GM19324 (cell line): Measurements from ENCODE around the gene UPF3B.
"Not testable (repeated sequence)": the region's sequence is repeated elsewhere in the genome, so short reads cannot be mapped to it uniquely, and the experiment has no call there.

Experiments used
- ATAC-seq: cut with Tn5 transposase; IDR thresholded peaks from one replicate; pipeline ENCODE4 v1.9.1; 2021; ENCODE audit warnings: mild to moderate bottlenecking, moderate library complexity; ENCODE audit not compliant: unreplicated experiment, low FRiP score

Gene UPF3B

DNA sequence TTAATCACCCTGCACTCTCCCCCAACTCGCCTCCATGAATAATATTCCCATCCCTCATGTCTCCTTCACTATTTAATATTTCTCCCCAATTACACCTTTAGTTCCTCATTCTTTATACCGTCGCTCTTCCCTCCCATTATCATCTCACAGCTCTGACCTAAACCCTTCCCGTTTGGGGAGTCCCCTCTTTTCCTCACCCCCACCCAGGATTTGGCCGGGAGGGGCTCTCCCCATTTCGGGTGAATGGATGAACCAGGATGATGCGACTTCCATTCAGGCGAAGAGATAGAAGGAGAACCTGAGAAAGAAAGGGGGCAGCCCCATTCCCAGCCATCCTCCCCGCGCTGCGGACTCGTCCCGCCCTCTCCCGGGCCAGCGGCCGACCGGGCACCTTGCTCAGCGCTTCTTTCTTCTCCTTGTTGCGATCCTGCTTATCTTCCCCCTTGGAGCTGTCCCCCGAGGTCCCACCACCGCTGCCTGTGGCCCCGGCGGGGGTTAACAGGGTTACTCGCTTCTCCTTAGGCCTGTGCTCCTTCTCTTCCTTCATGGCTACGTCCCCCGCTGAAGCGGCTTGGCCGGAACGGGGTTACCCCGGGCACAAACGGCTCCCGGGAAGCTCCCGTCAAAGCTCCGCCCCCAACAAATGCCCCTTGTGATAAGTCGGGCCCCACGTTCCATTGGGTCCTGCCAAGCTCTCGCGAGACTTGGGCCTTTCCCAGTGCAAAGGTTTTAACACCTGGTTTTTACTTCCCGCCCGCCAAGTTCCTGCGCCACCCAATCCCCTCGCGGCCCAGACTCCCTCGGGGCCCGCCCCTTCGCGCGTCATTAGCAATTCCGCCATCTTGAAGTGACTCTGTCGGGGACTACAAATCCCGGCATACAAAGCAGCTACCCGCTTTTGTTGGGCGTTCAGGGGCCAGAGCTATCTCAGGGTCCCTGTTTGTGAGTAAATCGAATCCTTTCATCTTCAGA is at the start of gene UPF3B:
UPF3B (minus strand) TSS at position 582 of the 972 bp plus-strand sequence; CDS start at position 547, 35 bp downstream.
- peak; percentile 97 for ATAC-seq

DNA sequence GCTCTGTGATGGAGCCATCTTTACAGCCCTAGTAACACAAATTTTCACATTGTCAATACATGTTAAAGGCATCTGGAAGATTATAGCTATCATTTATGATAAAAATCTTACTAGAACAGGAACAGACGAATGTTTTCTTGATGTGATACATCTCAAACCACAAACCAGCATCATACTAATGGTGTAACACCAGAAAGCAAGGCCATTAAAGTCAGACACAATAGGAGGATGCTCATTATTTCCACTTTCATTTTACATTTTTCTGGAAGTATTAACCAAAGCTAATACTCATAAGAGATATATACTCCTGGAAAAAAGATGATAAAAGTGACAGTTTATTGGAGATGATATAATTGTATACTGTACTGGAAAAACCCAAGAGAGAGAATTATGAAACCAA is 48.2 kb upstream of the UPF3B start:
- ATAC-seq: no peak

GRCh38 chrX:119899125-119899524 is 46.4 kb upstream of the UPF3B start:
- no peak for ATAC-seq

DNA sequence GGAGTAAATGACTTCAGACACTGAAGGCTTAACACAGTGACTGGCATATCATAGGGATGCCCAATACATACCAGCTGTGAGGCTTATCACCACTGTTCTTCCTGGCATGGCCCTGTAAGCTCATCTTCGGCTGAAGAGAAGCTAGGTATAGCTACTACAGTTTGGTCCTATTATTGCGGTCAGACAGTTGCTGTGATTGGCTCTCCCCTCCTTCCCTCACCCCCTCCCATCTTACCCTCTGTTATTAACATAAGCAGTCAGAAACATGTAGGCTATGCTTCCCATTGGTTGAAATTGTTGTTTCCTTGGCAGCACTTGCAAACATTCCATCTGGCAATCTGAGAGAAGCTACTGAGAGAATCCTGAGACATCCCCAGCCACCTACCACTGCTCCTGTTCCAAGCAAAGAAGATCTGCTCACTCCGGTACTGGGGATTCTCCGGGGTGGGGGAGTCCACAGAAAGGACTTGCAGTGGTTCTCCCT is 43.1 kb upstream of the UPF3B start, which contains the start of gene AKAP14:
AKAP14 (plus strand) TSS at position 51 of the 484 bp plus-strand sequence. CDS start 7,331 bp downstream, outside the sequence.
- no peak for ATAC-seq

DNA sequence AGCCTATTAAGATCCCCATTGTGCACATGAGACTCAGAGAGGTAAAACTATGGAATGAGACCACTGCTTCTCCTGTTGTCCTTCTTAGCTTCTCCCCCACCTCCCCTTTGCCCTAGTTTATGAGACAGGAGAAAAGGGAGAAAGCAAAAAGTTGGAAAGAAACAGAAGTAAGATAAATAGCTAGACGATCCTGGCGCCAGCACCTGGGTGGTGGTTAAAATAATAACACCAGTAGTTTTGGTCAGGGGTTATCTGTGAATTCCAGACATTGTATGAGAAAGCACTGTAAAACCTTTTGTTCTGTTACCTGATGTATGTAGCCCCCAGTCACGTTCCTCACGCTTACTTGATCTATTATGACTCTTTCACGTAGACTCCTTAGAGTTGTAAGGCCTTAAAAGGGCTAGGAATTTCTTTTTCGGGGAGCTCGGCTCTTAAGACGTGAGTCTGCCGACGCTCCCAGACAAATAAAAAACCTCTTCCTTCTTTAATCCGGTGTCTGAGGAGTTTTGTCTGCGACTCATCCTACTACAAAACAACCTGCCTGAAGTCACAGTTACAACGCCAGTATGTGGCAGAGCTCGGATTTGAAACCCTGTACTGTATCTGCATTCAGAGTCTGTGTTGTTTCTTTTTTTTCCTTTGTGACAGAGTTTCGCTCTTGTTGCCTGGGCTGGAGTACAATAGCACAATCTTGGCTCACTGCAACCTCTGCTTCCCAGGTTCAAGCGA is 39.4 kb upstream of the UPF3B start:
- not testable (repeated sequence) for ATAC-seq

GRCh38 chrX:119890626-119891025 is 37.9 kb upstream of the UPF3B start:
- not testable (repeated sequence) for ATAC-seq

DNA sequence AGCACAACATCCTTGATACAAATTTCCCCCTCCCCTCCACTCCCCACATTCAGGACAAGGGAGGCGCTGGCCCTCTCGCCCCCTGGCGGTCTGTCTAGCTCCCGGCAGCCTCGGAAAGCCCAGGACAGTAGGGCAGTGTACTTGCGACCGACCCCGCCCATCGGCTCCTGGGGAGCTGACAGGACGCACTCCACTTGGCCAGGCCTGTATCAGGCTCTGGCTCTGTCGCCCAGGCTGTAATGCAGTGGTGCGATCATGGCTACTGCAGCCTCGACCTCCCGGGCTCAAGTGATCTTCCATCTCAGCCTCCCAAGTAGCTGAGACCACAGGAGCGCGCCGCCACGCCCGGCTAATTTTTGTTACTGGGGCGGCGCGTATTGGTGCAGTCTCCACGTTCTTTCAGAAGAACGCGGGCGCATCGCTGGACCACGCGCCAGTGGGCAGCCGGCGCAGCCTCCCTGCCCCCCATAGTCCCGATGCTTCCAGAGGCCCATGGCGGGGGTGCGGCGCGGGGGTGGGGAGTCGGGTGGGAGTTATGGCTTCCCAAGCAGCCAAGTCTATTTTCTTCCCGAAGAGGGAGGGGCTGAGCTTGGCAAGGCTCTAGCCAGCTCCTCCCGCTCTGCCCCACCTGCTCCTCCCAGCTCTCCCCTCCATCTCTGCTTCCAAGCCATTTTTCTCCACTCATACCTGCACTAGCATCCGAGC is 35.1 kb upstream of the UPF3B start:
- ATAC-seq: no peak

DNA sequence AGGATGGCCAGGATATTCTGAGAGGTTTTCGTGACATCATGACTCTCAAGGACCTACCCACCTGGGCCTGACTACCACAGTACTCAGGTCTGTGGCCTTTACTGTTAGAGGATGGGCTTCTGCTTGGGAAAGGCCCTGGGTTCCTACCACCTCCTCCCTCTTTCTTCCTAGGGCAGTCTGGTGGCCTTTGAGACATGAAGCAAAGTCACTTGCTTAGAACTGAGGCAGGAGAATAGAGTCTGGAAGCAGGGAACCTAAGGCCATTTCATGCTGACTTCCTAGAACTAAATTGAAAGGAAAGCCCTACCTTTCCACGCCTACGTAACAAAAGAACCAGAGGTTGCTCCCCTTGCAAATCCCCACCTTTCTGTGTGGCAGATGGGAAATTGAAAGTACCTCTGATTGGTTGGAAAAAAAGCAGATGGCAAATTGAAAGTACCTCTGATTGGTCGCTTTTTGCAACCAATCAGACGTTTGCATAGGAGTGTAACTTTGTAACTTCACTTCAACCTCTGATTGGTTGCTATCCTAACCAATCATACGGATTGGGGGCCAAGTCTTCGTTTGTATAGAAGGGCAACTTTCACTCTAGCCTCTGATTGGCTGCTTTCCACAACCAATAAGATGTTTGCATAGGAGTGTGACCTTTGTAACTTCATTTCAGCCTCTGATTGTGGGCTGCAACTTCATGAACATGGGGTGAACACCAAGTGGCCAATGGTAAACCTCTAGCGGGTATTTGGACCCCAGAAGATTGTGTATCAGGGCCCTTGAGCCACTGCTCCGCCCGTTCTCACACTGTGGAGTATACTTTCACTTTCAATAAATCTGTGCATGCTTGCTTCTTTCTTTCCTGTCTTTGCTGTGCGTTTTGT is 33.0 kb upstream of the UPF3B start:
- no peak for ATAC-seq

GRCh38 chrX:119880552-119881437 is 28.0 kb upstream of the UPF3B start:
- ATAC-seq: peak; percentile 80

DNA sequence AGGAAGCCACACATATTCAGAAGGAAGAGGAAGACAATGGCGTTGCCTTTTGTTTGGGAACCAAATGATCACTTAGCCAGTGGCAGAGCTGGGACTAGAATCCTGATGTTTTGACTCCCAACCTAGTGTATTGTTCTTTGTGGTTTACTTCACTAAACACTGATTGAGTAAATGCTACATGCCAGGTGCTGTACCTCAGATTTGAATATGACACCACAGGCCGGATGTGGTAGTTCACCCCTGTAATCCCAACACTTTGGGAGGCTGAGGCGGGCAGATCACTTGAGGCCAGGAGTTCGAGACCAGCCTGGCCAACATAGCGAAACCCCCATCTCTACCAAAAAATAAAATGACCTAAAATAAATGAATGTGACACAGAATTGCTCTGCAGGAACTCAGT is 27.3 kb upstream of the UPF3B start:
- ATAC-seq: no peak

DNA sequence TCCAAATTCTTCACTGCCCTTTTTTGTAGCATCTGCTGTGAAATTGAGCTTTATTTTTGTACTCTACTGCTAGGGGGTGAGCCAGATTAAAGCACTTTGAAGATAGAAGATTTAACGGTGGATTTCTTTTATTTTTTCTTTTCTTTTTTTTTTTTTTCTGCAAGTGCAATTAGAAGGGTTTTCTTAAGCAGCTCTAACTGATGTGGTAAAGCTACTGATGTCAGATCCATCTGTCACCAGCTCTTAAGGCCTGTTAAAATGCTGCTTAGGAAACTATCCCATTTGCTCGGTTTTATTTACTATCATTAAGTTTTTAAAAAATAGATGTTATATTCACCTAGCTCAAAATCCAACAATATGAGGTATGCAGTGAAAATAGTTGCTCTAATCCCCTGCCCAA is 26.0 kb upstream of the UPF3B start:
- ATAC-seq: no peak

DNA sequence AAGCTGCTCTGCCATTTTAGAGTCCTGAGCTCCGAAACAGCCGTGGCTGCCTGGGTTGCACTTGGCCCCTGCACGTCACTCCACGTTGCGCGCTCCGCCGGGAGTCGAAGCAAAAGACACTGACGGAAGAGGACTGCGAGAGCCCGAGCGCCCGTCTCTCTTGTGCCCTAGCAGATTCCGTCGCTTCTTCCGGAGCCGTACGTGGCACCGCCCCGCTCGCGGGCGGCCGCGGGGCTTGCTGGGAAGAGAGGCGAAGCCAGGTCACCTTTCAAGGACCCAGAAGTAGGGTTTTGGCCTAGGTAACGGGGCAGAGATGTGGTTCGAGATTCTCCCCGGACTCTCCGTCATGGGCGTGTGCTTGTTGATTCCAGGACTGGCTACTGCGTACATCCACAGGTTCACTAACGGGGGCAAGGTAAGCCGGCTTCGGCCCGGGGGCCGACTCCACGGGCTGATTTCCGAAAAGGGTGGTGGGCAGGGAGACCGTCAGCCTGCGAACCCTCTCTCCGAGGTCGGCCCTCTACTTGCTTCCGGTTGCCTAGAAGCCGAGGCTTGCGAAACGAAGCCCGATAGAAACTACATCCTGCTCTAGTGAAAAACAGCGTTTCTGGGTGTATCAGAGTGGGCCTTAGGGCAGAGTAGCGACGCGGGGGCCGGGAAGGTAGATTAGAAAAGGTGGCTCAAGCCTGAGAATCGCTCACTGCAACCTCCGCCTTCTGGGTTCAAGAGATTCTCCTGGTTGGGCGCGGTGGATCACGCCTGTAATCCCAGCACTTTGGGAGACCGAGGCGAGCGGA is 19.0 kb upstream of the UPF3B start, which contains the start of the genes NDUFA1 and RNF113A:
NDUFA1 (plus strand) TSS at position 234 of the 797 bp plus-strand sequence; CDS start at position 314, 80 bp downstream.
RNF113A (minus strand) TSS at position 135 of the 797 bp plus-strand sequence; CDS start at position 15, 120 bp downstream.
- peak; percentile 93 for ATAC-seq

DNA sequence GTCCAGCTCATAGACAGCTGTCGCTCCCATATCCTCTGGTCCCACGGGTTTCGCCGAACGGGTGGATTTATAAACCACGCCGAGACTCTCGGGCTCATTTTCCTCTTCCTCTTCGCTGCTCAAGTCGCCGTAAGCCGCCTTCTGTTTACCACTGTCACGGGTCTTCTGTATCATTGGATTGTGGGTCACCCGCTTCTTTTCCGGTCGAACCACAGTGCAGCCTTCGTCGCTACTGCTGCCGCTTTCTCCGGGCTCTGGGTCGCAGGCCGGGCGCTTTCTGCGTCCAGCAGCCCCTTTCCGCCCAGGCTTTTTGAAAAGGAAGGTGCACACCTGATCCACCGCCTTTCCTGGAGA is 18.5 kb upstream of the UPF3B start:
- peak; percentile 42 for ATAC-seq

GRCh38 chrX:119870626-119871131 is 17.9 kb upstream of the UPF3B start:
- no peak for ATAC-seq

GRCh38 chrX:119853444-119853843 is 681 bp upstream of the UPF3B start:
- ATAC-seq: no peak

- ATAC-seq: no peak
These were observed 18.9 kb downstream of the UPF3B start for GRCh38 chrX:119833905-119834304.

- ATAC-seq: no peak
These were observed 24.3 kb downstream of the UPF3B start for GRCh38 chrX:119828446-119828845.
